Measurements from ENCODE around the gene TRIP10. TPM values are rescaled to one million over a fixed set of nuclear protein-coding genes. Genes with fewer than 3 reads are reported as not detected.
"Not testable (repeated sequence)": the region's sequence is repeated elsewhere in the genome, so short reads cannot be mapped to it uniquely, and the experiment has no call there.

TRIP10 gene
- total and polyA plus RNA-seq, 7 experiments from 2014 or later, result 0.74 to 17.4 (median 5.2) TPM

GRCh38 chr19:6772866-6773322 lies 33.4 kb downstream of the TRIP10 start:
- ChIA-PET CTCF (interaction anchor here (0.9 to 2.3 kb wide), 6 partner anchors 9 to 35 kb away, joined by 3 to 10 read pairs (median 5); no protein-coding TSS in a partner anchor), POLR2A (interaction anchor here (0.7 to 6.0 kb wide), 17 partner anchors 9 to 91 kb away, joined by 3 to 53 read pairs (median 4); partner anchors contain the start of gene GPR108)
- H3K4me1 Mint-ChIP-seq, result peaks cover 40 to 67% (median 61%) of the 10 kb centered on the region in 7 donors
- Histone ChIP-seq H3K27ac (ENCODE audit: low read depth, low read length) (peak overlapping the region; percentile 92), H3K27me3 (ENCODE audit: control insufficient read depth in 2 of 2, insufficient read depth in 2 of 2, low read length in 2 of 2) (no peaks in the 10 kb centered on the region), H3K4me3 (ENCODE audit: low read length) (peak overlapping the region; percentile 96), H3K9me3 (ENCODE audit: control insufficient read depth in 2 of 3, low read length in 3 of 3) (no peaks in the 10 kb centered on the region), H3K36me3 (ENCODE audit: control insufficient read depth in 2 of 3, insufficient read depth in 3 of 3, low read length in 3 of 3) (peaks cover 0 to 39% (median 4%) of the 10 kb centered on the region in 3 experiments), H3K4me1 (ENCODE audit: control insufficient read depth in 2 of 2, insufficient read depth in 2 of 2, low read length in 2 of 2) (peaks cover 20 to 33% of the 10 kb centered on the region in 2 donors)
- peak overlapping the region; percentile 91 to 98 (median 96) for H3K4me3 Mint-ChIP-seq
- H3K27ac Mint-ChIP-seq, result peak overlapping the region; percentile 65 to 94 (median 91)
- intact Hi-C loops (cut with micrococcal nuclease), result loop anchor here (1.0 kb wide), 7 partner anchors 20 to 400 kb away; partner anchors contain the start of genes GPR108 (in 1 of the 2) and TRIP10 (in 1 of the 2)
- ATAC-seq (no peak), DNase-seq (peak in 1 of 9 donors; percentile 21)
- peaks cover 0 to 9% (median 0%) of the 10 kb centered on the region in 11 donors for H3K9me3 Mint-ChIP-seq
- peaks cover 13 to 37% (median 25%) of the 10 kb centered on the region in 5 donors for H3K36me3 Mint-ChIP-seq
- no peaks in the 10 kb centered on the region for H3K27me3 Mint-ChIP-seq

GRCh38 chr19:6773323-6773931 lies 33.9 kb downstream of the TRIP10 start:
- ChIA-PET POLR2A (interaction anchor here (0.7 to 6.0 kb wide), 10 partner anchors 9 to 90 kb away, joined by 3 to 53 read pairs (median 10); partner anchors contain the start of gene GPR108), CTCF (interaction anchor here (0.9 to 1.8 kb wide), 3 partner anchors 8 to 30 kb away, joined by 3 to 5 read pairs (median 5); no protein-coding TSS in a partner anchor)
- ATAC-seq, result peak; percentile 35
- H3K36me3 ChIP-seq (ENCODE audit: control insufficient read depth in 2 of 3, insufficient read depth in 3 of 3, low read length in 3 of 3), result peaks cover 0 to 44% (median 4%) of the 10 kb centered on the region in 3 experiments
- H3K27me3 ChIP-seq (ENCODE audit: control insufficient read depth in 2 of 2, insufficient read depth in 2 of 2, low read length in 2 of 2), result no peaks in the 10 kb centered on the region
- H3K27ac Mint-ChIP-seq, result peak overlapping the region; percentile 87 to 94 (median 91)
- H3K27me3 Mint-ChIP-seq, result no peaks in the 10 kb centered on the region
- H3K36me3 Mint-ChIP-seq, result peaks cover 13 to 42% (median 25%) of the 10 kb centered on the region in 5 donors
- peak overlapping the region; percentile 91 to 98 (median 96) for H3K4me3 Mint-ChIP-seq
- DNase-seq, result peak in 8 of 9 donors; percentile 38 to 63 (median 46)
- H3K4me1 ChIP-seq (ENCODE audit: control insufficient read depth in 2 of 2, insufficient read depth in 2 of 2, low read length in 2 of 2), result peaks cover 19 to 33% of the 10 kb centered on the region in 2 donors
- H3K4me3 ChIP-seq (ENCODE audit: low read length), result peak overlapping the region; percentile 96
- H3K4me1 Mint-ChIP-seq, result peaks cover 40 to 67% (median 61%) of the 10 kb centered on the region in 7 donors
- H3K9me3 ChIP-seq (ENCODE audit: control insufficient read depth in 2 of 3, low read length in 3 of 3), result no peaks in the 10 kb centered on the region
- H3K9me3 Mint-ChIP-seq, result peaks cover 0 to 9% (median 0%) of the 10 kb centered on the region in 11 donors
- peak overlapping the region; percentile 92 for H3K27ac ChIP-seq (ENCODE audit: low read depth, low read length)
- intact Hi-C loops (cut with micrococcal nuclease), result no loop called here

GRCh38 chr19:6774821-6775707 lies 35.6 kb downstream of the TRIP10 start:
- H3K27ac Mint-ChIP-seq, result peak overlapping the region in 8 of 9 donors; percentile 59 to 87 (median 74)
- Histone ChIP-seq H3K36me3 (ENCODE audit: control insufficient read depth in 2 of 3, insufficient read depth in 3 of 3, low read length in 3 of 3) (peaks cover 0 to 45% (median 4%) of the 10 kb centered on the region in 3 experiments), H3K4me1 (ENCODE audit: control insufficient read depth in 2 of 2, insufficient read depth in 2 of 2, low read length in 2 of 2) (peaks cover 17 to 39% of the 10 kb centered on the region in 2 donors), H3K27ac (ENCODE audit: low read depth, low read length) (peak overlapping the region; percentile 59), H3K27me3 (ENCODE audit: control insufficient read depth in 2 of 2, insufficient read depth in 2 of 2, low read length in 2 of 2) (no peaks in the 10 kb centered on the region), H3K9me3 (ENCODE audit: control insufficient read depth in 2 of 3, low read length in 3 of 3) (no peaks in the 10 kb centered on the region), H3K4me3 (ENCODE audit: low read length) (no peak overlapping the region)
- H3K9me3 Mint-ChIP-seq, result peaks cover 0 to 9% (median 0%) of the 10 kb centered on the region in 11 donors
- ChIA-PET CTCF (interaction anchor here (1.8 kb wide), 1 partner anchor 28 kb away, joined by 5 read pairs; no protein-coding TSS in a partner anchor), POLR2A (interaction anchor here (0.6 to 6.0 kb wide), 4 partner anchors 9 to 25 kb away, joined by 3 to 53 read pairs (median 4); no protein-coding TSS in a partner anchor)
- no peak for ATAC-seq
- no peak for DNase-seq
- H3K36me3 Mint-ChIP-seq, result peaks cover 13 to 43% (median 26%) of the 10 kb centered on the region in 5 donors
- H3K4me3 Mint-ChIP-seq, result peak overlapping the region; percentile 73 to 97 (median 88)
- intact Hi-C loops (cut with micrococcal nuclease), result no loop called here
- H3K4me1 Mint-ChIP-seq, result peaks cover 42 to 74% (median 64%) of the 10 kb centered on the region in 7 donors
- H3K27me3 Mint-ChIP-seq, result no peaks in the 10 kb centered on the region

GRCh38 chr19:6776045-6776444 lies 36.6 kb downstream of the TRIP10 start:
- peaks cover 17 to 39% of the 10 kb centered on the region in 2 donors for H3K4me1 ChIP-seq (ENCODE audit: control insufficient read depth in 2 of 2, insufficient read depth in 2 of 2, low read length in 2 of 2)
- Mint-ChIP-seq H3K27ac (peak overlapping the region in 7 of 9 donors; percentile 16 to 87 (median 73)), H3K4me3 (peak overlapping the region in 9 of 10 donors; percentile 54 to 97 (median 91)), H3K4me1 (peaks cover 46 to 75% (median 63%) of the 10 kb centered on the region in 7 donors), H3K36me3 (peaks cover 13 to 45% (median 28%) of the 10 kb centered on the region in 5 donors)
- H3K27me3 ChIP-seq (ENCODE audit: control insufficient read depth in 2 of 2, insufficient read depth in 2 of 2, low read length in 2 of 2); DNase-seq; intact Hi-C loops (cut with micrococcal nuclease); H3K4me3 ChIP-seq (ENCODE audit: low read length); CTCF ChIA-PET; H3K27ac ChIP-seq (ENCODE audit: low read depth, low read length); H3K9me3 Mint-ChIP-seq; H3K9me3 ChIP-seq (ENCODE audit: control insufficient read depth in 2 of 3, low read length in 3 of 3); ATAC-seq; H3K27me3 Mint-ChIP-seq: not testable (repeated sequence)
- H3K36me3 ChIP-seq (ENCODE audit: control insufficient read depth in 2 of 3, insufficient read depth in 3 of 3, low read length in 3 of 3), result peaks cover 0 to 48% (median 4%) of the 10 kb centered on the region in 3 experiments
- POLR2A ChIA-PET, result interaction anchor here (0.6 to 6.0 kb wide), 2 partner anchors 10 to 24 kb away, joined by 3 to 53 read pairs; no protein-coding TSS in a partner anchor

- H3K27me3 Mint-ChIP-seq, result no peaks in the 10 kb centered on the region
- ChIA-PET POLR2A (no interaction called here), CTCF (no interaction called here)
- DNase-seq (no peak), ATAC-seq (no peak)
- H3K27ac Mint-ChIP-seq, result peak overlapping the region in 6 of 9 donors; percentile 23 to 88 (median 68)
- peak overlapping the region; percentile 7 to 96 (median 64) for H3K4me3 Mint-ChIP-seq
- Histone ChIP-seq H3K36me3 (ENCODE audit: control insufficient read depth in 2 of 3, insufficient read depth in 3 of 3, low read length in 3 of 3) (peaks cover 0 to 57% (median 4%) of the 10 kb centered on the region in 3 experiments), H3K4me1 (ENCODE audit: control insufficient read depth in 2 of 2, insufficient read depth in 2 of 2, low read length in 2 of 2) (peaks cover 17 to 36% of the 10 kb centered on the region in 2 donors), H3K27ac (ENCODE audit: low read depth, low read length) (no peak overlapping the region), H3K4me3 (ENCODE audit: low read length) (no peak overlapping the region), H3K27me3 (ENCODE audit: control insufficient read depth in 2 of 2, insufficient read depth in 2 of 2, low read length in 2 of 2) (no peaks in the 10 kb centered on the region), H3K9me3 (ENCODE audit: control insufficient read depth in 2 of 3, low read length in 3 of 3) (no peaks in the 10 kb centered on the region)
- intact Hi-C loops (cut with micrococcal nuclease), result no loop called here
- peaks cover 13 to 47% (median 35%) of the 10 kb centered on the region in 5 donors for H3K36me3 Mint-ChIP-seq
- H3K9me3 Mint-ChIP-seq, result peaks cover 0 to 9% (median 0%) of the 10 kb centered on the region in 11 donors
- peaks cover 48 to 77% (median 67%) of the 10 kb centered on the region in 7 donors for H3K4me1 Mint-ChIP-seq
These were observed 37.5 kb downstream of the TRIP10 start for GRCh38 chr19:6776999-6777398.
